ENCODE measurements around the gene SHANK2.

Gene SHANK2

DNA sequence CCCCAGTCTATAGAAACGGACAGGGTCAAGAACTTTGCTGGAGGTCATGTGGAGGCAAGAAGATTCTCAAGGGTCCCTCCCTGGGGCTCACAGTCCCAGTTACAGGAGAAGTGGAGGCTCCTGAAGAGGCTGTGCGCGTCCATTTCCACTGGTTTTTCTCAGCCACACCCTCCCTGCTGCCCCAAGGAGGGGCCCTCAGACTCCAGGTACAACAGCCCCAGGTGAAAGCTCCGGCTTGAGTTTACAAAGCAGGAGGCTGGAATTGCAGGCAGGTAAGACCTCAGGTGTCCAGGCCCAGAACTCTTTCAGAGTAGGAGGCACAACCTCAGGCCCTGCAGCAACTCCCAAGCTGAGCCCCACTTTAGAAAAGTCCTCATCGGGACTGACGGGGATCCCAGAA, 3.1 kb downstream of the SHANK2 start:
- no peaks in the 10 kb centered on the region for H3K4me1 ChIP-seq (ENCODE audit: insufficient read depth, low read length, poor library complexity, severe bottlenecking)
- no peaks in the 10 kb centered on the region for H3F3A ChIP-seq (ENCODE audit: low read depth)

DNA sequence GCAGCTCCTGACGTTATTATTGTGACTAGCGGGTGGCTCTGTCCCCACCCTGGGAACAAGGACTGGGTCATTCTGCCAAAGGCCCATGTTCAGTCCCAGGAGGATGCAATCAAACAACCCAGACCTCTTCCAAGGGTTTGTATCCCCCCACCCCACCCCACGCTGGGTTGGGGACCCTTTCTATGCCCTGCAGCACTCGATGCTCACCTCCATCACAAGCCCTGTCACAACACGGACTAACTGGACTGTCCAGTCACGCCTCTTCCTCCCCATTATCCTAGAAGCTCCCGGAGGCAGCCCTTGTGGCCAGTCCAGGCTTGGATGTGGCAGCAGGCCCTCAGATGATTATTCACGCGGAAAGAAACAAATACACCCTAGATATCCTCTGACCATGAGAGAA, 3.7 kb downstream of the SHANK2 start:
- Histone ChIP-seq H3F3A (ENCODE audit: low read depth) (no peaks in the 10 kb centered on the region), H4K20me1 (ENCODE audit: insufficient read depth, low read length, poor library complexity, severe bottlenecking) (no peaks in the 10 kb centered on the region), H3K4me1 (ENCODE audit: insufficient read depth, low read length, poor library complexity, severe bottlenecking) (no peaks in the 10 kb centered on the region), H3K27me3 (ENCODE audit: insufficient read depth, low read length, poor library complexity, severe bottlenecking) (no peaks in the 10 kb centered on the region), H3K9me3 (ENCODE audit: insufficient read depth, low read depth, low read length) (peaks cover 5% of the 10 kb centered on the region; the same call in 1 of the 2 replicates), H3K4me2 (ENCODE audit: low read depth, low read length, poor library complexity, severe bottlenecking) (no peak overlapping the region), H2AFZ (ENCODE audit: low read length) (no peak overlapping the region), H3K79me2 (ENCODE audit: insufficient read depth, low read length) (no peaks in the 10 kb centered on the region), H3K9ac (ENCODE audit: low read depth, low read length, poor library complexity, severe bottlenecking) (no peak overlapping the region), H3K9me2 (replicated peaks; ENCODE audit: low read depth, low read length) (no peaks in the 10 kb centered on the region), H3K4me3 (ENCODE audit: low read length, poor library complexity, severe bottlenecking) (no peak overlapping the region), H3K36me3 (ENCODE audit: insufficient read depth, low read length) (no peaks in the 10 kb centered on the region)
- no peak for TF ChIP-seq EZH2phosphoT487 (IDR thresholded peaks at IDR 0.05; ENCODE audit: borderline replicate concordance)
- TF ChIP-seq, protein P1, sequence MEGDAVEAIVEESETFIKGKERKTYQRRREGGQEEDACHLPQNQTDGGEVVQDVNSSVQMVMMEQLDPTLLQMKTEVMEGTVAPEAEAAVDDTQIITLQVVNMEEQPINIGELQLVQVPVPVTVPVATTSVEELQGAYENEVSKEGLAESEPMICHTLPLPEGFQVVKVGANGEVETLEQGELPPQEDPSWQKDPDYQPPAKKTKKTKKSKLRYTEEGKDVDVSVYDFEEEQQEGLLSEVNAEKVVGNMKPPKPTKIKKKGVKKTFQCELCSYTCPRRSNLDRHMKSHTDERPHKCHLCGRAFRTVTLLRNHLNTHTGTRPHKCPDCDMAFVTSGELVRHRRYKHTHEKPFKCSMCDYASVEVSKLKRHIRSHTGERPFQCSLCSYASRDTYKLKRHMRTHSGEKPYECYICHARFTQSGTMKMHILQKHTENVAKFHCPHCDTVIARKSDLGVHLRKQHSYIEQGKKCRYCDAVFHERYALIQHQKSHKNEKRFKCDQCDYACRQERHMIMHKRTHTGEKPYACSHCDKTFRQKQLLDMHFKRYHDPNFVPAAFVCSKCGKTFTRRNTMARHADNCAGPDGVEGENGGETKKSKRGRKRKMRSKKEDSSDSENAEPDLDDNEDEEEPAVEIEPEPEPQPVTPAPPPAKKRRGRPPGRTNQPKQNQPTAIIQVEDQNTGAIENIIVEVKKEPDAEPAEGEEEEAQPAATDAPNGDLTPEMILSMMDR (conservative IDR thresholded peaks at IDR 0.05; ENCODE audit: low read length): no peak

More for the DNA sequence above, 3.1 kb downstream of the SHANK2 start:
- no peaks in the 10 kb centered on the region for H3K36me3 ChIP-seq (ENCODE audit: insufficient read depth, low read length)
- no peak overlapping the region for H3K4me2 ChIP-seq (ENCODE audit: low read depth, low read length, poor library complexity, severe bottlenecking)
- H3K27me3 ChIP-seq (ENCODE audit: insufficient read depth, low read length, poor library complexity, severe bottlenecking): no peaks in the 10 kb centered on the region
- TF ChIP-seq, protein P1 (conservative IDR thresholded peaks at IDR 0.05; ENCODE audit: low read length): no peak
- no peak for TF ChIP-seq EZH2phosphoT487 (IDR thresholded peaks at IDR 0.05; ENCODE audit: borderline replicate concordance)
- peaks cover 9% of the 10 kb centered on the region; the same call in 1 of the 2 replicates for H3K9me3 ChIP-seq (ENCODE audit: insufficient read depth, low read depth, low read length)
- no peak overlapping the region for H2AFZ ChIP-seq (ENCODE audit: low read length)
- H3K79me2 ChIP-seq (ENCODE audit: insufficient read depth, low read length): no peaks in the 10 kb centered on the region
- no peaks in the 10 kb centered on the region for H4K20me1 ChIP-seq (ENCODE audit: insufficient read depth, low read length, poor library complexity, severe bottlenecking)
- no peak overlapping the region for H3K9ac ChIP-seq (ENCODE audit: low read depth, low read length, poor library complexity, severe bottlenecking)
- H3K9me2 ChIP-seq (replicated peaks; ENCODE audit: low read depth, low read length): no peaks in the 10 kb centered on the region
- no peak overlapping the region for H3K4me3 ChIP-seq (ENCODE audit: low read length, poor library complexity, severe bottlenecking)

DNA sequence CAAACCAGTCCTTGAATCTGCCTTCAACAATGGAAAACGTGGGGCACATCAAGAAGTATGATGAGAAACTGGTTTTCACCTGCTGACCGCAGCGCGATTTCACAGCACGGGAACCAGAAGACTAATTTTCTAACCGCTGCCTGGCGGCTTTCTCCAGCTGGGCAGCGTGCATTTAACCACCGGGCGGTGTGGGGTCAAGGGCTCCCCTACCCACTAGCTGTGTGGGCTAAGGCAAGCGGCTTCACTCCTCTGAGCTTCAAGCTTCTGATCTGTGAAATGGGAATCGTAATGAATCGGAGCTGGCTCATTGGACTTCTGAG, 4.2 kb downstream of the SHANK2 start:
- H3K4me2 ChIP-seq (ENCODE audit: low read depth, low read length, poor library complexity, severe bottlenecking): no peak overlapping the region
- H3K79me2 ChIP-seq (ENCODE audit: insufficient read depth, low read length): no peaks in the 10 kb centered on the region
- H4K20me1 ChIP-seq (ENCODE audit: insufficient read depth, low read length, poor library complexity, severe bottlenecking): no peaks in the 10 kb centered on the region
- H3K9me2 ChIP-seq (replicated peaks; ENCODE audit: low read depth, low read length): no peaks in the 10 kb centered on the region
- H3K4me3 ChIP-seq (ENCODE audit: low read length, poor library complexity, severe bottlenecking): no peak overlapping the region
- H3K9ac ChIP-seq (ENCODE audit: low read depth, low read length, poor library complexity, severe bottlenecking): no peak overlapping the region
- H2AFZ ChIP-seq (ENCODE audit: low read length): no peak overlapping the region
- peaks cover 5% of the 10 kb centered on the region; the same call in 1 of the 2 replicates for H3K9me3 ChIP-seq (ENCODE audit: insufficient read depth, low read depth, low read length)
- no peaks in the 10 kb centered on the region for H3K4me1 ChIP-seq (ENCODE audit: insufficient read depth, low read length, poor library complexity, severe bottlenecking)
- H3K27me3 ChIP-seq (ENCODE audit: insufficient read depth, low read length, poor library complexity, severe bottlenecking): no peaks in the 10 kb centered on the region
- no peaks in the 10 kb centered on the region for H3F3A ChIP-seq (ENCODE audit: low read depth)
- TF ChIP-seq, protein P1 (conservative IDR thresholded peaks at IDR 0.05; ENCODE audit: low read length): no peak
- no peak for TF ChIP-seq EZH2phosphoT487 (IDR thresholded peaks at IDR 0.05; ENCODE audit: borderline replicate concordance)
- no peaks in the 10 kb centered on the region for H3K36me3 ChIP-seq (ENCODE audit: insufficient read depth, low read length)
